GM18951 (cell line): ENCODE data around the gene CCDC34.

Source experiments
- POLR2A ChIP-seq: IDR thresholded peaks from 4 replicates; pipeline ENCODE4 v1.6.1; 2011; ENCODE audit warnings: mild to moderate bottlenecking; ENCODE audit not compliant: insufficient read length, insufficient read depth; ENCODE audit errors: extremely low read depth
- in situ Hi-C: fragments of 300-500 bp; cut with MboI; formaldehyde crosslinking; loops from one replicate; pipeline ENCODE4 v1.12.0; 2022; ENCODE audit warnings: low sequenced_read_pairs, mixed read lengths, inconsistent platforms; ENCODE audit not compliant: unreplicated experiment

Gene CCDC34

DNA sequence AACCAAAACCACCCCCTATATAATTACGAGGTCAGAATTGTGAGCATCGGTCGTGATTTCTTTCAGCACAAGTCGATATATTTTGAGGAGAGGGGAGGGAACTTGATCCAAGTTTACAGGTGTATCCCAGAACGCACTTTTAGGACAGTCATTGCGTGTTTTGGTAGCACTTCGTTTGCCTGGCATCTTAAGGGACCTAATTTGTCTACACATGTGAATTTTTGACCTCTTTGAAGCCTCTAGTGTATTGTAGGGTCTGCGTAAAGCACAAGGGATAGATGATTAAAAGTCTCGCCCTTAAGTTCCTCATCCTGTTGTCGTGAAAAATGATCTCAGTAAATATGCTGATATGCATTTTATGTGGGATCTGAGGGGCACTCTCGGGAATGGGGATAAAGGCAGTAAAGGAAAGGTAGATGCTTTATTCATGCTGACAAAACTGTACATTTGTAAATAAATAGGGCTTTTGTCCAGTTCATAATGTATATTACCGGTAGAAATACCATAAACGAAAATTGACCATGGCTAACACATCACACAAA is 632 bp upstream of the CCDC34 start:
- no peak for TF ChIP-seq POLR2A

DNA sequence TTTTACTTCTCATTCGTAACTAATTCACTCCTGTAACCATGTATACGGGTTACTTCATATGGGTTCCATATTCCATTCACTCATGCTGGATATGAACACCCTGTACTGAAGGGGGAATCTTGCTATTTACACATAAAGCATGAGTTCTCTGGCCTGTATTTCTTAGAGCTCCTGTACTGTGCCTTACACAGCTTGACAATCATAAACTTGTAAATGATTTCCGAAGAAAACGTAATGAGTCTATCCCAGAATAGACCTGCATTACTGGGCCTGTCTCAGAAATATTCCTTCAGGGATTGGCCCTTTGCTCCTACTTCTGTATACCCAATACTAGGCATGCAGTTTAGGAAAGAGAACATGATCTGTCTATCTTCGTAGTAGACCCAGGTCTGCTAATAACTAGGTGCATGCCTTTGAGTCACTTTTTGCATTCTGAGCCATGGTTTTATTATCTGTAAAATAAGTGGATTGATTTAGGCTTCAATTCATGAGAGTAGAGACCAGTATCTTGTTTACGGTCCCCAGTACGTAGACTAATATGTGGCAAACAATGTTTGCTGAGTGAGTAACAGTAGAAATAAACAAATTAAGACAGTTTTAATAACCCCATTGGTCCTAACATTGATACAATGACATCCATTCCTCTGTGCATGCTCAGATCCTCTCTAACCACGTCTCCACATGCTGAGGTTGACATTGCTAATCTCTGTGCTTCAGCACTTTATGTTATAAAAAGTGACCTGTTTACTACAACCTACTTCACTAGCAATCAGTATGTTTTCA is 1.2 kb downstream of the CCDC34 start:
- no peak for TF ChIP-seq POLR2A
- in situ Hi-C loops, result no loop called here

More for the DNA sequence above, 632 bp upstream of the CCDC34 start:
- in situ Hi-C loops, result no loop called here

DNA sequence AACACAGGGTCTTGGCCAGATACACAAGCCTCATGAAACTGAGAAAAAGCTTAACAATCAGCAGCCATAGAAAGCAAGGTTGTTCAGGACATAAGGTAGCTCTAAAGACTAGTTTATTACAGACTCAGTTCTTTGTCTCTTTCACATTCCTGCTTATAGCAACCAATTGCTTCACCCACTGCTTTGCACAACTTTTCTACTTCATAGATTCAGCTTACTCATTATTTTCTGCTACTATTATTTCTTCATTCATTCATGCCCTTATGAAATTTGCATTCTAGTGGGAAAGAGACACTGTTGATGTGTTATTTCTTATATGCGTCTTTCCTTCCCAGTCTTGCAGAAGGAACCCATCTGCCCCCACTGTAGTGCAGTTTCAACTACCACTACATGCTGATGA is 4.7 kb downstream of the CCDC34 start:
- TF ChIP-seq POLR2A, result no peak
- in situ Hi-C loops, result no loop called here

DNA sequence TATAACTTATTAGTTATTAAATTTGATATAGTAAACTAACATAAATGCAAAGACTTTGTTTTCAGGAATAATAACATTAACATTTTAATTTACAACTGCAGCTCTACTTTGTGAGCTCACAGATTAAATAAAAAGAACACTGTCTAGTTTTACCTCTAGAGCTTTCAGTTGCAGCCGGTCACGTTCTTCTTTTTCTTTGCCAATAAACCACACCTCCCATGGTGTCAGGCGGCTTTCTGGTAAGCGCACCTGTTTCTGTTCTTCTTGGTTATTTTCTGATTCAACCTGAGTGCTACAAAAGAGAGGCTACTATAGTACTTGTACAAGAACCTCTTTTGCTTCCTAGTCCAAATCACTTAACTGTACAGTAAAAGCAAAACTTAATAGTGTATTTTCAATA is 5.8 kb downstream of the CCDC34 start:
- TF ChIP-seq POLR2A, result no peak
- in situ Hi-C loops, result no loop called here

GRCh38 chr11:27356624-27357222 is 6.3 kb downstream of the CCDC34 start:
- in situ Hi-C loops, result no loop called here
- TF ChIP-seq POLR2A, result no peak

GRCh38 chr11:27355575-27356104 is 7.4 kb downstream of the CCDC34 start:
- in situ Hi-C loops, result no loop called here
- TF ChIP-seq POLR2A, result no peak

DNA sequence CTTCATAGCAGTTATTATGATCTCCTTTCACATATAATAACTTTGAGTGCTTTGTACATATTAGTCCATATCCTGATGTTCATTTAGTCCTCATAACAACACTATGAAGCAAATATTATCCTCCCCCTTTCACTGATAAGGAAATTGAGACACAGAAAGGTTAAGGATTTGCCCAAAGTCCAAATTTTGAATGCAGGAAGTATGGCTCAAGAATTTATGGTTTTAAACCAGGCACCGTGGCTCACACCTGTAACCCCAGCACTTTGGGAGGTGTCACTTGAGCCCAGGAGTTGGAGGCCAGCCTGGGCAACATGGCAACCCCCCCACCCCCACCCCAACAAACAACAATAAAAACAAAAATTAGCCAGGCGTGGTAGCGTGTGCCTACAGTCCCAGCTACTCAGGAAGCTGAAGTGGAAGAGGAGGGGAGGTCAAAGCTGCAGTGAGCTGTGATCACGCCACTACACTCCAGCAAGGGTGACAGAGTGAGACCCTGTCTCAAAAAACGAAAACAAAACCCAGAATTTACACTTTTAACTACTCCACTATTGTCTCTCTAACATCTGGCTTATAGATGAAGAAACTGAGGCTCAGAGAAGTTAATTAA is 8.6 kb downstream of the CCDC34 start:
- in situ Hi-C loops, result no loop called here
- TF ChIP-seq POLR2A, result no peak

DNA sequence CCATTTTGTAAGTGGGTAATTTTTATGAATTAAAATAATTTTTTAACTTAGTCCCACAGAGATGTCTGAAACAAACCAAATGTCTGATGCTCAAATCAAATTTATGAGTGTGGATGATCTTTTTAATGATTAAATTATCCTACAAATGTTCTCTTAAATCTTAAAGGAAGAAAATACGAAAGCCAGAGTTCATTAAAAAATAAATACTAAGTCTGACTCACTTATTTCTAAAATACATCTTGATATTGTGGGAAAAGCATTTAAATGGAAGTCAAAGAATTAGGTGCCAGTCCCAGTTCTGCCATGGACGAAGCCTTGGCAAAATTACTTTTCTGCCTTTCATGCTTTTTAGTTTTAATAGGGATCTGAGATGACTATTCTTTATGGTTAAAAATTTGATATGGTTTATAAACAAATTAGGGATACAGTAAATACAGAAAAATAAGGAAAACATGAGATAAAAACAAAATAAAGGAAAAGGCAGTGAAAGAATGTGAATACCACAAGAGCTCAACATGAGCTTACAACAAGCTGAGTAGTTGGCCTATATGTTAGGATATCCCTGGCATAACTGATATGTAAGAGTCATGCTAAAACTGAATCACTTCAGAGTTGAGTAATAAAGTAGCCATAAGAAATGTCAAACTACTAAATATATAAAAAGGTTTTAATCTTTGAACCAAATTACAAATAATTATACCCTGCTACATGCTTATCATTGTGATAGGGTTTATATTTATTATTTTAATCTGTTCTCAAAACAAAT is 9.2 kb downstream of the CCDC34 start:
- in situ Hi-C loops, result no loop called here
- no peak for TF ChIP-seq POLR2A

GRCh38 chr11:27352781-27353180 is 10.2 kb downstream of the CCDC34 start:
- in situ Hi-C loops, result no loop called here
- TF ChIP-seq POLR2A, result no peak

DNA sequence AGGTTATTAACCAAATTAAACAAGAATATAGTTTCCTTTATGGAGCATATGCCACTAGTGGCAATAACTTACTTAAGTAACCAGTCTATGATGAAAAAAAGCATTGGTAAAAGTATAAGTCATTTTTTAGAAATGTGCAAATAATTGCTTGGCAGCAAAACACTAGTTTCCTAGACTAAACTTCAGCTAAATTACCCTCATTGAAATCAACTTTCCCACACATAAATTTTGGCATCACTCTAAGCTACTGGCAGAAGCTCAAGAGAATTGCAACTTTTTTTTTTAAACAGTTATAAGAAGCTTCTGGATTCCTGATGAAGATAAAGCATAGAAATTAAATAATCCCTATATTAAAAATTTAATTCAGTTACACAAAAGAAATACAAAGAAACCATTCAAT is 12.5 kb downstream of the CCDC34 start:
- no peak for TF ChIP-seq POLR2A

DNA sequence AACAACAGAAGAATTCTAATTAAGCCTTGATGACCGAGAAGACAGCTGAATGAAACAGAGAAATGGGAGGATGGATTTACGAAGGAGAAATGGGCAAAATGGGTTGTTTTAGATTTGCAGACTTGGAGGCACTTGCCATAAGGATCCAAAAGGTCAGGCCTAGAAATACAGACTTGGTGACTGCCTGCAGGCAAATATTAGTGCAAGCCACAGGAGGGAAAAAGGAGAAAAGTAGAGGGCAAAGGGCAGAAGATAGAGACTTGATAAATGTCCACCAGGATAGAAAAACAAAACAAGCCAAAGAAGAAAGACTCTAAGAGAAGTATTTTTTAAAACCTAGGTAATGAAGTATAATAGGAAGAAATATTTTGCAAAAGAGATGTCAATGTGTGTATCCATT is 13.1 kb downstream of the CCDC34 start:
- TF ChIP-seq POLR2A, result no peak

More for the DNA sequence above, 12.5 kb downstream of the CCDC34 start:
- in situ Hi-C loops, result no loop called here

DNA sequence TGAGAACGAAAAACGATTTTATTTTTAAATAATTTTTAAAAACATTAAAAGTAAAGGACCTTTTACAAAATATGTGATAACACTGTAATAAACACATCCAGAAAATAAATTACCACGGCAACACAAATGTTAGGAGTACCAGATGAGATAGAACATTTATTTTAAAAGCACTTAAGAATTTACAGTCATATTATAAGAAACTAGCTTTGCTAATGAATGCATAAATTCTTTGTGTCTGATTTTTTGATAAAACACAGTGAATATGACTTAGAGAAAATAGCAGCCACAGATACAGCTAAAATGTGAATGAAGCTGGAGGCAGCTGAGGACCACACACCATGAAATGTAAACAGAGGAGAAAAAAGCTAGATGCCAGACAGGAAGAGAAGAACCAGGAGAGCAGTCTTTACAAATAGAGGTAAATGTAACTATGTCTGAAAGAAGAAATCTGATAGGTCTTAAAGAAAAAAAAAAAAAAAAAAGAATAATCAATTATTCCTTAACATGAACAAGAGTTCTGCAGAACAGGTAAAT is 14.6 kb downstream of the CCDC34 start:
- in situ Hi-C loops, result no loop called here
- TF ChIP-seq POLR2A, result no peak

More for the DNA sequence above, 13.1 kb downstream of the CCDC34 start:
- in situ Hi-C loops, result no loop called here
